ENCODE measurements around the gene MYOZ1.
"Not testable (repeated sequence)": the region's sequence is repeated elsewhere in the genome, so short reads cannot be mapped to it uniquely, and the experiment has no call there.

Gene MYOZ1, protein sequence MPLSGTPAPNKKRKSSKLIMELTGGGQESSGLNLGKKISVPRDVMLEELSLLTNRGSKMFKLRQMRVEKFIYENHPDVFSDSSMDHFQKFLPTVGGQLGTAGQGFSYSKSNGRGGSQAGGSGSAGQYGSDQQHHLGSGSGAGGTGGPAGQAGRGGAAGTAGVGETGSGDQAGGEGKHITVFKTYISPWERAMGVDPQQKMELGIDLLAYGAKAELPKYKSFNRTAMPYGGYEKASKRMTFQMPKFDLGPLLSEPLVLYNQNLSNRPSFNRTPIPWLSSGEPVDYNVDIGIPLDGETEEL

DNA sequence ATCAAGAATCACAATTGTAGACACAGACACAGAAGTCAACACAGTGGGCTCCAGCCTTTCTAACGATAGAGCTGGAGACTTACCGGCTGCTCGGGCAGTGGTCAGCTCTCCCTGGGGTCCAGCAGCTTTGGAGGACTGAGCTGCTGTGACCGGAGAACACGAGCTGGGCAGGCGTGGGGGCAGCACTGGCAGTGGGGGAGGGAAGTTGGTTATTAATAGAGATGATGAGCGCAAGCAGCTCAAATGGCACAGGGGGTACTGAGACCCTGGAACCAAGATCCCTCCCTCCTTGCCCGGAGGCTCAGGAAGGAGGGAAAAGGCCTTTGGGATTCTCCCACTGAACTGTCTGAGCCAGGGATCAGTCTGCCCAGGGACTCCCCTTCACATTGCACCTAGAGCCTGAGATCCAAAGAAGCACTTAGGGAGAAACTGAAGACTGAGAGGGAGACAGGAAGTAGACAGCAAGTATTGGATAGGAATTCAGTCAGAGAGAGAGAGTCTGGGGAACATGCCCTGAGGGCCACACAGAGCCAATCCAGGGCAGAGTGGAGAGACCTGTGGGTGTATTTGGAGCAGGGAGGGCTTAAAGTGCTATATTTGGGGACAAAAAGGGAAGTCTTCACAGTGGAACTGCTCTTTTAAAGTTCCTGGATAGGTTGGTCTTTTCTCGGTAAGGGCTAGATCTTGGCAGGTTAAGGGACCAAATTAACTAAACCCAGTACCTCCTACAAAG is at the start of gene MYOZ1:
Gene MYOZ1 (minus strand): TSS at position 147 of the 733 bp plus-strand sequence. CDS start 1,457 bp downstream, outside the sequence.
- DNase-seq = no peak

DNA sequence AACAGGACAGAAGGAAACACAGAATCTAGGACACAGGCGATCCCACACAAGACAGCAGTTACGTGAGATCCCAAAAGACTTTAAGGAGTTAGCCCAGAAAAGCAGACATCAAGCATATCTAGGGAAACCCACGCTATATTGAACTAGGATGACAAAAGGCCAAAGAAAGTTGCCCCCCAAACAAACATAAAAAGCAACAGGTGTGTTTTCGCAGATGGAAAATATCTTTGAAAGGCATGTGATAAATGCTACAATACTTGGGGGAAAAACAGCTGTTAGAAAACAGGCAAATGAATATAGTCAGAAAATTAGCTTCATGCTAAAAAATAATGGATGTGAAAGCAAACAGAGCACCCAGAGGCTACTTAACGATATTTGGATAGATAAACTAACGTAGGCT is 49.5 kb upstream of the MYOZ1 start:
- DNase-seq = not testable (repeated sequence)

DNA sequence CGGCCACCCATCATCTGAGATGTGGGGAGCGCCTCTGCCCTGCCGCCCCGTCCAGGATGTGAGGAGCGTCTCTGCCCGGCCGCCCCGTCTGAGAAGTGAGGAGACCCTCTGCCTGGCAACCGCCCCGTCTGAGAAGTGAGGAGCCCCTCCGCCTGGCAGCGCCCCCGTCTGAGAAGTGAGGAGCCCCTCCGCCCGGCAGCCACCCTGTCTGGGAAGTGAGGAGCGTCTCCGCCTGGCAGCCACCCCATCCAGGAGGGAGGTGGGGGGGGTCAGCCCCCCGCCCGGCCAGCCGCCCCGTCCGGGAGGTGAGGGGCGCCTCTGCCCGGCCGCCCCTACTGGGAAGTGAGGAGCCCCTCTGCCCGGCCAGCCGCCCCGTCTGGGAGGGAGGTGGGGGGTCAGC is 48.3 kb upstream of the MYOZ1 start:
- not testable (repeated sequence) for DNase-seq

DNA sequence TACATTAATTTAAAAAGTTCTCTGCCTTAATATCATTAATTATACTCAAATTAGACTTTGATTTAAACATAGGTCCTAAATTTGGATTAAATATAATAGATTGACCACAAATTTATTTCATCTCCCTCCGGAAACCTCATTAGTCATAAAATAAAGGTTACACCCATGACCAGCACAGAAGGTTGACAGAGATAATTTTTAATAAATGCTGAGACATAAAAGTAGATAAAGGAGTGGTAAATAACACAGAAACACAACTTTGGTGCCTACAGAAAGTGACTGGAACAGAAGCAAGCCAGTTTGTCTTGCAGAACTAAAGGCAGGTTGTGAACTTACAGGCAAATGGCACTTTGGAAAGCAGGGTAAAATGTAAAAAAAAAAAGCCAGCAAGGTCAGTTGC is 46.4 kb upstream of the MYOZ1 start:
- DNase-seq = not testable (repeated sequence)

DNA sequence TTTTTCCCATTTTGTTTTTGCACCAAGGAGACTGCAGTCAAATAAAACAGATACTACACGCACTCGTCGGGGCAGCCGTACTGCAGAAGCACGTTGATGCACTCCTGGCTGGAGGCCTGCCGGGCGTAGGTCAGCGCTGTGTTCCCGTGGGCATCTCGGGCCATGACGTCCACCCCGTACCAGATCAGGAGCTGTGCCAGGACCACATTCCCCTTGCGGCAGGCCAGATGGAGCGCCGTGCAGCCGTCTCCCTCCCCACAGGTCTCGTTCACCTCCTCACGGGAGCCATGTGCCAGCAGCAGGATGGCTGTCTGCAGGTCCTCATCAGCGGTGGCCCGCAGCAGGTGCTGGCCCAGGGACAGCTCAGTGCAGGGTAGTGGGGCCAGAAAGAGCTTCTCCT is 33.3 kb upstream of the MYOZ1 start:
- not testable (repeated sequence) for DNase-seq

DNA sequence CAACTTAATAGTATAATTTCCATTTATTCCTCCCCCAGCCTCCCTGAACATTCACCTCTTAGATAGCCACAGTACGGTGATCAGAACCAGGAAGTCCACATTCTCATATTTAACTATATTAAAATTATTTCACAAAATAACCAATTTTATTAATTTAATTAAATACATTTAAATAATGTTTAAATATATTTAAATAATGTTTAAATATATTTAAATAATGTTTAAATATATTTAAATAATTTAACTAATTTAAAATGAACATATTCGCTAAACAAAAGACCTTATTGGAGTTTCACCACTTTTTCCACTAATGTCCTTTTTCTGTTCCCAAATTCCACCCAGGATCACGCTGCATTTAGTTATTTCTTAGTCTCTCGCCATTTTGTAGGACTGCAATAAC is 27.1 kb upstream of the MYOZ1 start:
- DNase-seq = not testable (repeated sequence)

DNA sequence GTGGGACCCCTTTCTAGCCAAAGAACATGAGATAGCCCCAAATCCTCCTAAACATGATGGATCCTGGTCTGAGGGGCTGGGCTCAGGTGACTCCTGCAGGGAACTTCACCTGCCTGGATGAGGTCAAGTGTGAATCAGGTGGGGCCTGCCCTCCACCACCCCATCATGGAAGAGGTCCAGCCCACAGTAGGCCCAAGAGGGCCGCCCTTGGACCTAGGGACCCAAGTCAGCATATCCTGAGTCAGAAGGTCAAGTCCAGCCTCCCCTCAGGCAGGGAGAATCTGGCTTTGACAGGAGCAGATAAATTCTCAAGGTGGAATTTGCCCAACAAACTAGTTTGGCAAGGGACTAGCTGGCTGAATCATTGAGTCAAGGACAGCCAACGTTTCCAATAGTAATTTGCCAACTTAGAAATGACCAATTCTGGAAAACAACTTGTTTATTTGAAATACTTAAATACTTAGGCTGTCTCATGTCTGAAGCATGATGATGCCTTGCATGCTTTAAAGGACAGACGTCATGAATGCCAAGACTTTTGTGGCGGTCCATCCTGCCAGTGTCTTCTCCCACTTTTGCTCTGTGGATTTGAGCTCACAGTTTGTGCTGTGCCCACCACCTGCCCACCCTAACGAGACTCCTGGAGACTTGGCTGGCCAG is 25.0 kb upstream of the MYOZ1 start:
- DNase-seq = not testable (repeated sequence)

DNA sequence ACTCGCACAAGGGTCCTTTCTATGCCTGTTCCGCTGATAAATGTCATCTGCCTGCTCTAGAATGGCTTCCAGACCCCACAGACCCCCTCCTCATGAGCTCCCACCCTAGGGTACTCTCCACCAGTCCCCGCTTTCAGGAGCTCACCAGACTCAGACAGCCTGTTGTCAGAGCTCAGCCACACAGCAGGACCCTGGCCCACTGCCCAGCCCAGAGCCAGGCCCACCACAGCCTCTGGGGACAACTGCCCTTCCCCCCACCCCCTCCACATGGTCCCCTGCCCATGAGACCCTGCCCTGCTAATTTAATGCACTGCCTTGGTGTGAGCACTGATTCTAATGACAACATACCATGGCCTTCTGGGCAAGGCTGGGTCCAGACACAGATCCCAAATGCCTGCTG is 24.3 kb upstream of the MYOZ1 start:
- DNase-seq = not testable (repeated sequence)

DNA sequence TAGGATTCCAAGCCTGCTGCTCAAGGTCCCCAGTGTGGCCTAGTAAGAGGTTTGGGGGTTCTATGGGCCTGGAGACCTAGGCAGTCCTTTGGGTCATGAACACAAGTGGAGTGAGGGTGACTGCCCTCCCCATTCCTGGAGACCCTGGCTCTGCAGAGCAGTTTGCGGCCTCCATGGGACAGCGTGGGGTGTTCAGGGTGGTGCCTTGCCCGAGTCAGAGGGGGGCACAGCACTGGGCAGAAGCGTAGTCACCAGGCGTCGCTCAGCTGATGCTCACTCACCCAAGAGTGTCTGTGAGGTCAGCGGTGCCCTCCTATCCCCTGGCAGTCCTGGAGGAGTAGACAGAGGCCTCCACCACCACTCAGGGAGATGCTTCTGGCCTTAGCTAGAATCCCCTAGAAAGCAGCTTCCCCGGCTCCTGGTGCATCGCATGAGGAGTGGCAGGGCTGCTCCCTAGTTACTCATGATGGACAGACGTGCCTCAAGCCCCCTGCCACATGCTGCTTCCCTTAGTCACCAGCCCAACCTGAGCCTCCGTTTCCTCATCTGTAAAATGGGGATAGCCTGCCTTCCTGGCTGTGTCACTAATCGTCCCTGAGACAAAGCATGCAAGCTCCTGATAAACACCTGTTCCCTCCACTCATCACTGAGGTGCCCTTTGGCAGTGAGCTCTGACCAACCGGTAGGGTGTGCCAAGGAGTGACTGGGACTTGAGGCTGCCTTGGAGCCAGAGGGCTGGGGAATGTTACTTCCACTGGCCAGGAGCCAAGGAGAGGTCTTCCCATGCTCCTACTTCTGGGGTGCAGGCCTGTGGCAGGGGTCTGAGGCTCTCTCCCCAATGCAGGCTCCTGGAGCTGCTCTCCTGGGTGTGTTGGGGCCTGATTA is 23.1 kb upstream of the MYOZ1 start:
- DNase-seq = not testable (repeated sequence)

DNA sequence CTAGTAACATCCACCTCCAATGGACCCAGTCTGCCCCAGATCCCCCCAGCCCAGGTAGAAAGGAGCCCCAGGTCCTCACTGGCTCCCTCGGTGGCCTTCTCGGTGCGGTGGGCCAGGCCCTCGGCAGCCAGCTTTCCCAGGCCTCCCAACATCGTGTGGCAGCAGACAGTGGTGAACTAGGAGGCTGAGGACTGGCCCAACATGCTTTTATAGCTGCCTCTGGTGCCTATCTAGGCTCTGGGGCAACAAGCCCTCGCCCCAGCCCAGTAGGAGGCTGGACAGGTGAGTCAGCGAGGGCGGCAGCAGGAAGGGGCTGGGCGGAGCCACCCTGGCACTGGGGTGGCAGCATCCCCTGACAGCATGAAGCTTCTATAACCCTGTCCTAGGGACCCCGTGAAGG is 22.3 kb upstream of the MYOZ1 start:
- not testable (repeated sequence) for DNase-seq

DNA sequence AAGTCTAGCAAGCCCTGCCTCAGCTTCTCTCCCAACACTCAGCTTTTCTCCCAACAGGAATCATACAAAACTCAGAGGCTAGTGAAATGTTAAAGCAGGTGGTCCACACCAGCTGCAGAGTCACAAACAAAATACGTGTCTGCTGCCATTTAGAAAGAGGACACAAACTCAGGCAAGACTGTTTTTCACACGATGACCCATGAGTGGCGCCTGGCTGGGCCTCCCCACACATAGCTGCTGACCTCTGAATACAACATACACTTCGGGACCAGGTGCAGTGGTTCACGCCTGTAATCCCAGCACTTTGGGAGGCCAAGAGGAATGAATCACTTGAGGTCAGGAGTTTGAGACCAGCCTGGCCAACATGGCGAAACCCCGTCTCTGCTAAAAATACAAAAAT is 21.4 kb upstream of the MYOZ1 start:
- DNase-seq = not testable (repeated sequence)

DNA sequence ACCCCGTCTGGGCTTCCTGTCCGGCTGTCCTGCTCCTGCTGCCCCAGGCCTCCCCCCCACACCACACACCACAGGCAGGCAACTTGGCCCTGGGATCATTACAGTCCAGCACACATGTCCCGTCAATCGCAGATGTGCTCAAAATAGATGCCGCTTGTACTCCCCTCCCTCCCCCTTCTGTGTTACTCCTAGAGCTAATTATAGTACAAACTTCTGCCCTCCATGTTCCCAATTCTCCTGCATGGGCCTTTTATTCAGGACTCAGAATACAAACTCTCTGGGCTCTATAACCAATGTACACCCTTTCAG is 14.7 kb upstream of the MYOZ1 start, which contains the start of gene SYNPO2L:
Gene SYNPO2L (minus strand): TSS at position 40 of the 309 bp plus-strand sequence. CDS start 107 bp downstream, outside the sequence.
- peak in 1 of 2 donors; percentile 11 for DNase-seq

DNA sequence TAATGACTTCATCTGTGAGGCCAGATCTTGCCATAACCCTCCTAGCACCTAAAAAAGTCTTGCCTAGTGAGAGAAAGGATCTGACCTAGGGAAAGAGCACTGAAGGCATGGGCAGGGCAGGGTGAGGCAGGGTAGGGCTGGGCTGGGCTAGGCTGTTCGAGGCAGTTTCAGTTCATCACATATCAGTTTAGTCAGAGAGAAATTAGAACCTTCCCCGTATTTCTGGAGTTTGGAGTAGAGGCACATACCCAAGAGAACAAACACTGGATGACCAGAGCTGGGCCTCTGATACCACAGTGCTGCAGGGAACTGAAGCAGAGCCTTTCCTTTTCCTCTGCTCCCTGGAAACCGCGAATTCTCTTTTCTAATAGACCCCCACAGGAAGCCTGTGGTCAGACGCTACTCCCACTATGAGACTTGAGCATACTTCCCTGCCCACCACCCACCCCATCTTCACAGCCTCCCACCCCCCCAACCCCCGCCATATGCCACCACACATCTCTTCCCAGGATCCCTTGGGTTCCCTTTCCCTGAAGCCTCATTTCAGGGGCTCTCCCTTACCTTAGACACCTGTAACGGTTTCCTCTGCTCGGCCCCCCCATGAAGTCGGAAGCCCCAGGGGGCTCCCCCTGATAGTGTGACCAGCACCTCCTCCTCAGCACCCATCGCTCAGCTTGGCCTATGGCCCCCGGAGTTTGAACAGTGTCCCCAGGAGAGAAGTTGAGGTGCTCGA is 14.1 kb upstream of the MYOZ1 start:
- DNase-seq = no peak

DNA sequence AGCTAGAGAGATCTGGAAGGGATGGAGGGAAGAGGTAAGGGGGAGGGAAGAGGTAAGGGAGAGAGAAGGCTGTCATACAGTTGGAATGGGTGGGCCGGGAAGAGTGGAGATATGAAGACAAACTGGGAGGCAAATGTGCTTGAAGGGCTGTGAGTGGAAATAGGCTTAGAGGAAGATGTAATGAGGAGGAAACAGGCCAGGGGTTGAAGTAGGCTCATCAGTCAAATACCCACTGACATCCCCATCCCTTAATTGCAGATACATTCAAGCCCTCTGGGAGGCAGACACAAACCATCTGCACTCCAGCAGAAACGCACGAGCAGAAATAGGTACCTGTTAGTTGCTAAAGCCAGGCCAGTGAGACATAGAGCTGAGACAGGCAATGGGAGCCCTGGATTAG is 12.4 kb upstream of the MYOZ1 start:
- no peak for DNase-seq

DNA sequence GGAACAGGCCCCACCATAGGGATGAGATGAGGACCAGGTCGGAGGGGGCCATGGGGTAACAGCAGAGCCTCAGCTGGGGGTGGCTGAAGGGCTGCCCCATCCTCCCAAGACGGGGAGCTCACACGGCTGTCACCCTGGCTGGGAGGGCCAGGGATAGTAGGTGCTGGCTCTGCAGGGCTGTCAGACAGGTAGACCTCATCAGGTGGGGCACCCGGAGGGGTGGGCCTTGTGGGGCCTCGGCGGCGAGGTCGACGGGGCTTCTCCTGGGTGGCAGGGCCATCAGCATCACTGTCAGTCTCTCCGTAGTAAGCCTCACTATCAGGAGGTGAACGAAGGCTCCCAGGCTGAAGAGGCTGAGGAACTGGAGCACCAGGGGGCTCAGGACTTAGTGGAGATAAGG is 11.9 kb upstream of the MYOZ1 start:
- DNase-seq = no peak

DNA sequence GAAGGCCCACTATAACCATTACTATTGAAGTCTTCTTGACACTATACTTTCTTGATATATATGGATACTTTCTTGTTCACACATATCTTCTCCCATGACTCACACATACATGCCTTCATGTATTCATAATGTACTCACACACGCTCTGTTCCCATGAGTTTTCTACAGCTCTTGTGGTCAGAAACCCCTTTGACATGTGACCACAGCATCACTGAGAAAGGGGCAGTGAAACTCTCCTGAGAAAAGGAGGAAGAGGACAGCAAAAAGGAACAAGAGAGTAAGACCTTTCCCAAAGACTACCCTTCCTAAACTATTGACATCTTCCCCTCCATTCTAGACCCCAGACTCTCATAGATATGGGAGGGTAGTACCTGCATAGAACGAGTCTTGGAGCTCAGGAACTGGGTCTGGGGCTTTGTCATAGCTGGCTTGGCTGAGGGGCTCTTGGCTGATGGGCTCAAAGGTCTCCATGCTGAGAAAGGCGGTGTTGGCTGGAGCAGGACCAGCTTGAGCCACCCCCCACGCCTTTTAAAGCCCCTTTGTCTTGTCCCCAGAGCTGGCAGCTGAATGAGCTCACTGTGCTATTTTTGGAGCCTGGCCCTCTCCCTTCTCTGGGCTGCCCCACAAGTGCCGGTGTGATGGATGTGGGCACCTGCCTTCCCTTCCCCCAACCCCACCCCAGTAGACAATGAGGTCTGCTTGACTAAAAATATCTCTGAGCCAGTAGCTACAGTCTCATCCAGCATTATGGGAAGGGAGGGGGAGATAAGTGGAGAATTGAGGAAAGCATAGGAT is 9.5 kb upstream of the MYOZ1 start:
- DNase-seq = no peak

DNA sequence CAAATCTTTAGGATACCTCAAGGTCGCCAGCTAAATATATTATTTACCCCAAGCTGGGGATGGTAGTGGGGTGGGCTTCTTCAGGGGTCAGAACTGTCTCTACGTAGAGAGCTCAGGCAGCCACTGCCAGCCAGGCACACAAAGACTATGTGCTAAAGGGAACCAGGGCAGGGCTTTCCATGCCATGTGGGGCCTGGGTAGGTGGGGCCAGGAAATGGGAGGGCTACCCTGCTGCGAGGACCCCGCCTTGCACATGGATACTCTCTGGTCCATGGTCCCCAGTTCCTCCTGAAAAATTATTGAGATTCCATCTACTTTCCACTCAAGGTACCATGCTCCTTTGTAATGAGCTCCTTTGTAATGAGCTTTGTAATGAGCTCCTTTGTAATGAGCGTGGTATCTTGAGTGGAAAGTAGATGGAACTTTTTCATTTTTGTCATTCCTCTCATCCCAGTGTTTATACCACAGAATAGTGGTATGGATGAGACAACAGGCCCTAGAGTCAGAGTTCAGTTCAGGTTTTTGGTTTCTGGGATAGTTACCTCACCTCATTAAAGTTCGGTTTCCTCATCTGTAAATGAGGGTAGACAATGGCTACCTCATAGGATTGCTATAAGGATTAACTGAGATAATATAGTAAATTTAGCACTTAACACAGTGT is 8.7 kb upstream of the MYOZ1 start:
- DNase-seq = no peak

DNA sequence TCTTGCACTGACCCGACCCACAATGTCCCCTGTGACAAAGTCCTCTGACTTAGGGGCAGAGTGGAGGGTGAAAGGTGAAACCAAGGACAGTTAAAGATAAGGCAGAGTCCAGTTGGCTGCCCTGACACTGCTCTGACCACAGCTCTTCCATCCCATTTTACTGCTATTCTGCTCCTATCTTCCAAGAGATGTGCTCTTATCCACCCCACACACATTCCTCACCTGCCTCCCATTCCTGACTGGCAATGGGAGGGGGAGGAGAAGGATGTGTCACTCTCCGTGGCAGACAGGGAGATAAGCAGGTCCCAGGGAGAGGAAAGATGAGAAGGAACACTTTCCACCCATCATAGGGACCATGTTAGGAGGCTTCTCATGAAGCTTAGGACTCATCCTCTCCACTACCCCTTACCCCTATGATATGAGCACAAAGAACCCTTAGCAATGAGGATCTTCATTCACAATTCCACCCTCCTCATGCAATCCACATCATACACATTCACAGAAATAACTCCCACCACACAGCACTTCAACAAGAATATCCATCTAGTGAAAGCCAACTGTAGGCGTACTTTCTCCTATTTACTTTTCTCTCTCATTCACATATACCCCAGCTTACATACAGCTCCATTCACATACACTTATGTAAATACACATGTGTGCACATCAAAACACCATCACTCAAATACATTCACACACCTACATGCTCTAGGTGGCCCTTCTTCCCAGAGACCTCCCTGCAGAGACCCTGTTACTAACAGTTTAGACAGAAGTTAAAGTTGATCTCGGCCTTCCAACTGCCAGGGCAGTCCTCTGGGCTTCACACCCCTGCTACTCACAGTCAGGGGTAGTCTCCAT is 7.9 kb upstream of the MYOZ1 start:
- DNase-seq = no peak

DNA sequence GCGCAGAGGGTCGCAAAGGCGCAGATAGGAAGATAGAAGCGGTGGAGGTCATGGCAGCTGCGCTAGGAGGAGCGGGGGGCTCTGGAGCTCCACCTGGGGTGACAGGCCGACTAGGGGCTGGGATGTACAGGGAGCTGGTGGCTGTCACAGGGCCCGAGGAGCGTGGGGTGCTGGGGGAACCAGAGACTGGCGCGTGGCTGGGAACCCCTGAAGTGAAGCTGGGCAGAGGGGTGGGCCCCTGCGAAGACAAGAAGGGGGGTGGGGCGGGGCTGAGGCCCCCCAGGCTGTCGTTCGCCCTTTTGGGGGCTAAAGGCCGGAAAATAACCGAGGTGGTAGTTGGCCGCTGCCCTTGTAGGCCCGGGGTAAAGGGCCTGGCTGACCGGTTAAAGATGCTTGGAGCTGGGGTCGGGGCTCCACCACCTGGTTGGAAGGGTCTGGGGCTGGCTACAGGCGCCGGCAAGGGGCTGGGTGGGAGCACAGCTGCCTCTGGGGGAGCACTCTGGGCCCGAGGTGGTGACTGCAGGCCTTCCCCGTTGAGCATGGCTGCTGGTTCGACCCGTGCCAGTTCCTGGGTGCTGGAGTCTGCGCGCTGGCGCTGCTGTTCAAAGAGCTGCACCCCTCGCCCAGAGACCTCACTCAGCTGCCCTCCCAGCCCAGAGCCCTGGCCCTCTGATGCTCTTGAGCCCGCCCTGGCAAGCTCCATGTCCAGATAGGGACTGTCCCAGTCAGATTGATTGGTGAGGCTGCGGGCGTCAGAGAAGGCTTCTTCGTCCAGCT is 6.8 kb upstream of the MYOZ1 start:
- peak in 1 of 2 donors; percentile 5 for DNase-seq

Data from stimulated activated CD4-positive, alpha-beta T cell treated with anti-CD3 and anti-CD28 coated beads, Interleukin-2, amount 100 ng/mL, for 24 hours (primary cell).